WTC11 (cell line): ENCODE results near the gene PRR5L. TPM values are rescaled to one million over a fixed set of nuclear protein-coding genes. Genes with fewer than 3 reads are reported as not detected.
A peak's percentile ranks its signal among the peaks of the same experiment; 100 is the strongest.

ENCODE experiments used
- ATAC-seq: fragments of 200-7000 bp; cut with Tn5 transposase; 2 replicates; pipeline ENCODE4 v1.10.0; 2021; ENCODE audit warnings: mild to moderate bottlenecking, moderate library complexity
- CTCF ChIA-PET: fragments of 300-600 bp; sonication (Branson Sonifier 250); formaldehyde crosslinking; loops from one replicate; lab custom pipeline; 2021; ENCODE audit warnings: antibody characterized with exemption; lab: Charles Lee
- POLR2A ChIA-PET: fragments of 350-600 bp; sonication (Branson Sonifier 250); formaldehyde crosslinking; loops from one replicate; lab custom pipeline; 2021; ENCODE audit warnings: antibody characterized with exemption; lab: Charles Lee
- DNase-seq: peaks from one replicate; pipeline ENCODE4 v3.0.0; 2021; ENCODE audit warnings: low spot score
- H3K27ac Mint-ChIP-seq: 2 replicates; pipeline ENCODE4 v1.8.0; 2021; ENCODE audit warnings: mixed read lengths
- H3K27me3 Mint-ChIP-seq: 2 replicates; pipeline ENCODE4 v1.8.0; 2021; ENCODE audit warnings: low read depth, mild to moderate bottlenecking, moderate library complexity, mixed read lengths
- H3K36me3 Mint-ChIP-seq: 2 replicates; pipeline ENCODE4 v1.8.0; 2021; ENCODE audit warnings: mixed read lengths
- H3K4me1 Mint-ChIP-seq: 2 replicates; pipeline ENCODE4 v1.8.0; 2022; ENCODE audit warnings: mixed read lengths
- H3K4me3 Mint-ChIP-seq: 2 replicates; pipeline ENCODE4 v1.8.0; 2021; ENCODE audit warnings: mild to moderate bottlenecking, moderate library complexity, mixed read lengths
- H3K9me3 Mint-ChIP-seq: 2 replicates; pipeline ENCODE4 v1.8.0; 2021; ENCODE audit warnings: mixed read lengths
- AR ChIP-seq: fragments of 250-450 bp; sonication (Bioruptor Pico); IDR thresholded peaks from 2 replicates; pipeline ENCODE4 v1.9.0; 2021; ENCODE audit warnings: mild to moderate bottlenecking
- CREM ChIP-seq: sonication (generic); formaldehyde crosslinking; IDR thresholded peaks from 2 replicates; pipeline ENCODE4 v1.8.1; 2022; ENCODE audit warnings: mild to moderate bottlenecking, missing genetic modification reagents, moderate library complexity
- E2F1 ChIP-seq: sonication (generic); formaldehyde crosslinking; IDR thresholded peaks from 2 replicates; pipeline ENCODE4 v1.8.0; 2022; ENCODE audit warnings: mild to moderate bottlenecking, missing genetic modification reagents
- E2F5 ChIP-seq: sonication (generic); formaldehyde crosslinking; IDR thresholded peaks from 2 replicates; pipeline ENCODE4 v1.8.1; 2022; ENCODE audit warnings: mild to moderate bottlenecking, moderate library complexity, missing genetic modification reagents
- FOXP1 ChIP-seq: sonication (generic); formaldehyde crosslinking; IDR thresholded peaks from 2 replicates; pipeline ENCODE4 v1.8.0; 2022; ENCODE audit warnings: missing genetic modification reagents, mild to moderate bottlenecking, moderate library complexity, borderline replicate concordance
- GRHL2 ChIP-seq: fragments of 250-450 bp; sonication (Bioruptor Pico); IDR thresholded peaks from 2 replicates; pipeline ENCODE4 v1.8.0; 2022; ENCODE audit warnings: mild to moderate bottlenecking, moderate library complexity; ENCODE audit not compliant: insufficient replicate concordance, severe bottlenecking
- GTF2I ChIP-seq: fragments of 250-450 bp; sonication (Bioruptor Pico); conservative IDR thresholded peaks from 2 replicates; pipeline ENCODE4 v1.4.0; 2021; ENCODE audit warnings: mild to moderate bottlenecking
- HMGA2 ChIP-seq: fragments of 250-450 bp; sonication (Bioruptor Pico); IDR thresholded peaks from 2 replicates; pipeline ENCODE4 v1.4.0; 2021; ENCODE audit warnings: mild to moderate bottlenecking, moderate library complexity
- JAZF1 ChIP-seq: fragments of 250-450 bp; sonication (Bioruptor Pico); IDR thresholded peaks from 2 replicates; pipeline ENCODE4 v1.9.0; 2021; ENCODE audit warnings: moderate library complexity, mild to moderate bottlenecking, inconsistent platforms
- MAX ChIP-seq: sonication (generic); formaldehyde crosslinking; IDR thresholded peaks from 2 replicates; pipeline ENCODE4 v1.8.0; 2022; ENCODE audit warnings: mild to moderate bottlenecking, missing genetic modification reagents
- MYBL2 ChIP-seq: sonication (generic); formaldehyde crosslinking; IDR thresholded peaks from 2 replicates; pipeline ENCODE4 v1.8.1; 2023; ENCODE audit warnings: mild to moderate bottlenecking, moderate library complexity, missing genetic modification reagents
- NFE2L1 ChIP-seq: sonication (generic); formaldehyde crosslinking; IDR thresholded peaks from 2 replicates; pipeline ENCODE4 v1.8.1; 2023; ENCODE audit warnings: missing genetic modification reagents
- NR1H2 ChIP-seq: sonication (generic); formaldehyde crosslinking; IDR thresholded peaks from 2 replicates; pipeline ENCODE4 v1.9.0; 2021; ENCODE audit warnings: mild to moderate bottlenecking, moderate library complexity, missing genetic modification reagents
- RORB ChIP-seq: fragments of 250-450 bp; sonication (Bioruptor Pico); IDR thresholded peaks from 2 replicates; pipeline ENCODE4 v1.9.0; 2021; ENCODE audit warnings: mild to moderate bottlenecking
- SP1 ChIP-seq: sonication (generic); formaldehyde crosslinking; conservative IDR thresholded peaks from 2 replicates; pipeline ENCODE4 v1.8.1; 2022; ENCODE audit warnings: missing genetic modification reagents
- TCF7 ChIP-seq: sonication (generic); formaldehyde crosslinking; IDR thresholded peaks from 2 replicates; pipeline ENCODE4 v1.8.0; 2022; ENCODE audit warnings: mild to moderate bottlenecking, low read depth, missing genetic modification reagents, moderate library complexity
- TEAD4 ChIP-seq: sonication (generic); formaldehyde crosslinking; IDR thresholded peaks from 2 replicates; pipeline ENCODE4 v1.8.0; 2022; ENCODE audit warnings: mild to moderate bottlenecking, missing genetic modification reagents
- ZNF317 ChIP-seq: sonication (generic); formaldehyde crosslinking; IDR thresholded peaks from 2 replicates; pipeline ENCODE4 v1.8.1; 2023; ENCODE audit warnings: low read depth, mild to moderate bottlenecking, moderate library complexity, missing genetic modification reagents, borderline replicate concordance
- ZNF396 ChIP-seq: fragments of 250-450 bp; sonication (Bioruptor Pico); IDR thresholded peaks from 2 replicates; pipeline ENCODE4 v1.8.0; 2021; ENCODE audit warnings: mild to moderate bottlenecking, moderate library complexity, borderline replicate concordance
- ZNF423 ChIP-seq: fragments of 250-450 bp; sonication (Bioruptor Pico); IDR thresholded peaks from 2 replicates; pipeline ENCODE4 v2.1.2; 2022; ENCODE audit warnings: mild to moderate bottlenecking, moderate library complexity
- ZNF425 ChIP-seq: fragments of 250-450 bp; sonication (Bioruptor Pico); conservative IDR thresholded peaks from 2 replicates; pipeline ENCODE4 v1.9.0; 2021; ENCODE audit warnings: mild to moderate bottlenecking
- ZSCAN18 ChIP-seq: fragments of 250-450 bp; sonication (Bioruptor Pico); IDR thresholded peaks from 2 replicates; pipeline ENCODE4 v2.1.2; 2022; ENCODE audit warnings: mild to moderate bottlenecking, moderate library complexity
- total RNA-seq: library from RNA; stranded (reverse); gene quantifications from 3 replicates; pipeline ENCODE4 v1.2.3, GENCODE V29; 2021

Gene PRR5L
- total RNA-seq, 1 experiment from 2014 or later = 3.9 TPM

- TF ChIP-seq GRHL2 (CRISPR knock-in tag) = no peak
- TF ChIP-seq SP1 = no peak
Measured at GRCh38 chr11:36507824-36508489, 211.9 kb downstream of the PRR5L start (continued).

- POLR2A ChIA-PET = no interaction called here
- no peak for DNase-seq
- CTCF ChIA-PET = interaction anchor here (0.8 to 2.5 kb wide), 2 partner anchors 16 to 238 kb away, joined by 6 to 8 read pairs; no protein-coding TSS in a partner anchor
- Mint-ChIP-seq H3K27me3 (peaks cover 33% of the 10 kb centered on the region), H3K4me3 (peak overlapping the region; percentile 96), H3K27ac (no peak overlapping the region), H3K36me3 (no peaks in the 10 kb centered on the region), H3K9me3 (peaks cover 16% of the 10 kb centered on the region), H3K4me1 (peaks cover 11% of the 10 kb centered on the region)
- TF ChIP-seq ZNF423 = no peak
- no peak for TF ChIP-seq GTF2I (CRISPR knock-in tag)
- TF ChIP-seq ZNF425 = no peak
- no peak for TF ChIP-seq CREM
- no peak for TF ChIP-seq NFE2L1 (CRISPR knock-in tag)
- no peak for TF ChIP-seq FOXP1 (CRISPR knock-in tag)
- TF ChIP-seq AR (CRISPR knock-in tag) = no peak
- TF ChIP-seq TCF7 (CRISPR knock-in tag) = no peak
- TF ChIP-seq ZNF317 = no peak
- no peak for TF ChIP-seq E2F1
- no peak for TF ChIP-seq TEAD4
- no peak for TF ChIP-seq NR1H2 (CRISPR knock-in tag)
- TF ChIP-seq JAZF1 = no peak
- ATAC-seq = no peak
Measured at GRCh38 chr11:36508743-36509142, 212.7 kb downstream of the PRR5L start.

GRCh38 chr11:36509201-36509639 is 213.1 kb downstream of the PRR5L start:
- ATAC-seq = no peak
- Mint-ChIP-seq H3K9me3 (peaks cover 21% of the 10 kb centered on the region), H3K27ac (no peak overlapping the region), H3K4me1 (peaks cover 11% of the 10 kb centered on the region), H3K36me3 (no peaks in the 10 kb centered on the region), H3K4me3 (peak overlapping the region; percentile 96), H3K27me3 (peaks cover 37% of the 10 kb centered on the region)
- DNase-seq = no peak
- TF ChIP-seq ZSCAN18 (CRISPR knock-in tag) = no peak
- no peak for TF ChIP-seq MAX (CRISPR knock-in tag)
- TF ChIP-seq E2F5 (CRISPR knock-in tag) = no peak
- no peak for TF ChIP-seq ZNF423
- no peak for TF ChIP-seq ZNF396 (CRISPR knock-in tag)
- no peak for TF ChIP-seq RORB
- TF ChIP-seq MYBL2 = no peak
- TF ChIP-seq HMGA2 (CRISPR knock-in tag) = no peak
- CTCF ChIA-PET = interaction anchor here (0.8 to 2.5 kb wide), 2 partner anchors 16 to 238 kb away, joined by 6 to 8 read pairs; no protein-coding TSS in a partner anchor
- POLR2A ChIA-PET = no interaction called here
